SK-N-SH treated with all-trans-retinoic acid at 6 μM for 48 hours (cell line): ENCODE data around the gene PASK.

Experiments
- BACH2 ChIP-seq: fragments of 250-450 bp; sonication (Bioruptor Pico); IDR thresholded peaks from 2 replicates; pipeline ENCODE4 v1.9.0; 2021; ENCODE audit warnings: mild to moderate bottlenecking, borderline replicate concordance
- PATZ1 ChIP-seq: fragments of 250-450 bp; sonication (Bioruptor Pico); IDR thresholded peaks from 2 replicates; pipeline ENCODE4 v1.8.0; 2020; ENCODE audit warnings: mild to moderate bottlenecking, moderate library complexity, borderline replicate concordance
- RARB ChIP-seq: fragments of 250-450 bp; sonication (Bioruptor Pico); IDR thresholded peaks from 2 replicates; pipeline ENCODE4 v1.8.0; 2021; ENCODE audit warnings: mild to moderate bottlenecking, moderate library complexity
- SNAI2 ChIP-seq: fragments of 250-450 bp; sonication (Bioruptor Pico); IDR thresholded peaks from 2 replicates; pipeline ENCODE4 v1.5.0; 2020; ENCODE audit warnings: mild to moderate bottlenecking, moderate library complexity
- TCF4 ChIP-seq: fragments of 250-450 bp; sonication (Bioruptor Pico); IDR thresholded peaks from 2 replicates; pipeline ENCODE4 v1.8.0; 2021; ENCODE audit warnings: mild to moderate bottlenecking, moderate library complexity, borderline replicate concordance
- TOX ChIP-seq: fragments of 250-450 bp; sonication (Bioruptor Pico); IDR thresholded peaks from 2 replicates; pipeline ENCODE4 v1.8.0; 2021; ENCODE audit warnings: mild to moderate bottlenecking, moderate library complexity, borderline replicate concordance
- ZFP3 ChIP-seq: fragments of 250-450 bp; sonication (Bioruptor Pico); IDR thresholded peaks from 2 replicates; pipeline ENCODE4 v1.5.0; 2020; ENCODE audit warnings: mild to moderate bottlenecking, moderate library complexity
- ZNF8 ChIP-seq: fragments of 450-650 bp; formaldehyde crosslinking; IDR thresholded peaks from 2 replicates; pipeline ENCODE4 v1.5.0; 2020; ENCODE audit warnings: mild to moderate bottlenecking, moderate library complexity

GRCh38 chr2:241142063-241142462 lies 7.2 kb downstream of the PASK start:
- TF ChIP-seq ZNF8 (CRISPR knock-in tag) (no peak), BACH2 (CRISPR knock-in tag) (no peak), SNAI2 (no peak), PATZ1 (CRISPR knock-in tag) (no peak), ZFP3 (CRISPR knock-in tag) (no peak), RARB (no peak), TOX (CRISPR knock-in tag) (no peak), TCF4 (no peak)
